Daoy (cell line): ENCODE measurements around the gene PLCL1. TPM values are rescaled to one million over a fixed set of nuclear protein-coding genes. Genes with fewer than 3 reads are reported as not detected.
A peak's percentile ranks its signal among the peaks of the same experiment; 100 is the strongest.

ENCODE experiments used
- DNase-seq: peaks from one replicate; pipeline ENCODE4 v3.0.0-alpha.2; 2015; ENCODE audit warnings: low read depth
- total RNA-seq: library from RNA; depleted of rRNA; stranded (reverse); fragments of >200 nt; shearing (Covaris generic); gene quantifications from 2 replicates; pipeline ENCODE4 v1.2.3, GENCODE V29; 2014

Gene PLCL1
- total RNA-seq, 1 experiment from 2014 or later, result 0.11 TPM

GRCh38 chr2:197926673-197927072 lies 122.3 kb downstream of the PLCL1 start:
- peak; percentile 15 for DNase-seq

GRCh38 chr2:197927994-197928393 lies 123.6 kb downstream of the PLCL1 start:
- DNase-seq, result no peak

GRCh38 chr2:197929008-197929885 lies 124.9 kb downstream of the PLCL1 start:
- DNase-seq, result no peak

- no peak for DNase-seq
These were observed 125.5 kb downstream of the PLCL1 start for GRCh38 chr2:197929886-197930227.

- DNase-seq, result no peak
These were observed 126.3 kb downstream of the PLCL1 start for GRCh38 chr2:197930570-197931278.

GRCh38 chr2:197931661-197932312 lies 127.4 kb downstream of the PLCL1 start:
- no peak for DNase-seq

GRCh38 chr2:197932374-197932773 lies 128.0 kb downstream of the PLCL1 start:
- no peak for DNase-seq

GRCh38 chr2:197934261-197934933 lies 130.0 kb downstream of the PLCL1 start:
- no peak for DNase-seq

GRCh38 chr2:197934934-197935289 lies 130.5 kb downstream of the PLCL1 start:
- DNase-seq, result no peak

GRCh38 chr2:197937814-197938213 lies 133.4 kb downstream of the PLCL1 start:
- DNase-seq, result no peak

- DNase-seq, result no peak
These were observed 134.2 kb downstream of the PLCL1 start for GRCh38 chr2:197938555-197938954.

GRCh38 chr2:197939787-197940186 lies 135.4 kb downstream of the PLCL1 start:
- no peak for DNase-seq

- DNase-seq, result no peak
These were observed 136.0 kb downstream of the PLCL1 start for GRCh38 chr2:197940382-197940781.

GRCh38 chr2:197941715-197942114 lies 137.3 kb downstream of the PLCL1 start:
- no peak for DNase-seq

GRCh38 chr2:197943731-197944130 lies 139.3 kb downstream of the PLCL1 start:
- DNase-seq, result no peak

- no peak for DNase-seq
These were observed 140.2 kb downstream of the PLCL1 start for GRCh38 chr2:197944416-197945096.

GRCh38 chr2:197946562-197946961 lies 142.2 kb downstream of the PLCL1 start:
- DNase-seq, result peak; percentile 22

GRCh38 chr2:197947219-197947757 lies 142.9 kb downstream of the PLCL1 start:
- DNase-seq, result no peak

- no peak for DNase-seq
These were observed 144.8 kb downstream of the PLCL1 start for GRCh38 chr2:197949224-197949623.

- no peak for DNase-seq
These were observed 145.6 kb downstream of the PLCL1 start for GRCh38 chr2:197950006-197950405.

- no peak for DNase-seq
These were observed 146.3 kb downstream of the PLCL1 start for GRCh38 chr2:197950724-197951123.
